Keratinocyte (primary cell): ENCODE results near the gene NEURL1. TPM values are rescaled to one million over a fixed set of nuclear protein-coding genes. Genes with fewer than 3 reads are reported as not detected.

ENCODE experiments used
- DNase-seq: peaks from one replicate; pipeline ENCODE4 v3.0.0-alpha.2; 2011; ENCODE audit warnings: low read depth, missing footprints, low spot score
- FAIRE-seq: peaks from 2 replicates; lab custom pipeline; 2011; peaks lifted over from hg19 to GRCh38; lab: Jason Lieb, UNC
- H2AFZ ChIP-seq: 2 replicates; pipeline ENCODE4 v1.6.0; 2012; ENCODE audit warnings: low read length, control low read depth, inconsistent platforms; ENCODE audit not compliant: control insufficient read depth
- H3K27ac ChIP-seq: 2 replicates; pipeline ENCODE4 v1.5.1; 2011; ENCODE audit warnings: low read length; ENCODE audit not compliant: control insufficient read depth, insufficient read depth
- H3K27me3 ChIP-seq: 3 replicates; pipeline ENCODE4 v1.6.0; 2011; ENCODE audit warnings: low read length; ENCODE audit not compliant: control insufficient read depth, insufficient read depth; ENCODE audit errors: extremely low read depth
- H3K36me3 ChIP-seq, 2 experiments: 2 replicates in 1 of 2; 3 replicates in 1 of 2; pipeline ENCODE4 v1.5.1; 2011; ENCODE audit warnings: low read length in 2 of 2, mild to moderate bottlenecking in 1 of 2; ENCODE audit not compliant: control insufficient read depth in 2 of 2, insufficient read depth in 2 of 2; ENCODE audit errors: extremely low read depth in 1 of 2
- H3K4me1 ChIP-seq: 3 replicates; pipeline ENCODE4 v1.5.1; 2011; ENCODE audit warnings: low read length; ENCODE audit not compliant: control insufficient read depth, insufficient read depth; ENCODE audit errors: extremely low read depth
- H3K4me2 ChIP-seq: 3 replicates; pipeline ENCODE4 v1.6.0; 2011; ENCODE audit warnings: low read depth, low read length; ENCODE audit not compliant: control insufficient read depth, insufficient read depth; ENCODE audit errors: extremely low read depth
- H3K4me3 ChIP-seq, 3 experiments: fragments of 200-600 bp in 1 of 3; sonication (generic) in 1 of 3; 2 replicates in 2 of 3; 3 replicates in 1 of 3; pipeline ENCODE4 v1.5.1; 2011 to 2016; ENCODE audit warnings: low read length in 3 of 3, mild to moderate bottlenecking in 3 of 3, control low read depth in 2 of 3, inconsistent platforms in 1 of 3, low read depth in 1 of 3, mixed read lengths in 1 of 3, mixed run types in 1 of 3, moderate library complexity in 1 of 3; ENCODE audit not compliant: control insufficient read depth in 2 of 3, insufficient read depth in 2 of 3; ENCODE audit errors: extremely low read depth in 1 of 3
- H3K79me2 ChIP-seq: 2 replicates; pipeline ENCODE4 v1.6.0; 2012; ENCODE audit warnings: low read length; ENCODE audit not compliant: control insufficient read depth, insufficient read depth
- H3K9ac ChIP-seq: 3 replicates; pipeline ENCODE4 v1.6.0; 2011; ENCODE audit warnings: low read length; ENCODE audit not compliant: control insufficient read depth, insufficient read depth; ENCODE audit errors: extremely low read depth
- H3K9me1 ChIP-seq: 3 replicates; pipeline ENCODE4 v1.6.0; 2011; ENCODE audit warnings: low read length; ENCODE audit not compliant: control insufficient read depth, insufficient read depth; ENCODE audit errors: extremely low read depth
- H3K9me3 ChIP-seq: 2 replicates; pipeline ENCODE4 v1.5.1; 2012; ENCODE audit warnings: low read depth, low read length; ENCODE audit not compliant: control insufficient read depth
- H4K20me1 ChIP-seq: 3 replicates; pipeline ENCODE4 v1.6.0; 2011; ENCODE audit warnings: low read length; ENCODE audit not compliant: control insufficient read depth, insufficient read depth; ENCODE audit errors: extremely low read depth
- CTCF ChIP-seq, 3 experiments: IDR thresholded peaks in 1 of 3; conservative IDR thresholded peaks in 1 of 3; optimal IDR thresholded peaks in 1 of 3; 2 replicates in 2 of 3; 3 replicates in 1 of 3; pipeline versions ENCODE3 to v1.5.1; 2011; ENCODE audit warnings: low read length in 3 of 3, mild to moderate bottlenecking in 3 of 3, moderate library complexity in 2 of 3, control low read depth in 1 of 3, inconsistent platforms in 1 of 3; ENCODE audit not compliant: insufficient read depth in 2 of 3; ENCODE audit errors: extremely low read depth in 1 of 3
- EZH2 ChIP-seq: IDR thresholded peaks from one replicate; pipeline ENCODE4 v1.6.1; 2012; ENCODE audit warnings: inconsistent platforms, mild to moderate bottlenecking, low read length, moderate library complexity
- dilution Hi-C: fragments of 300-500 bp; cut with MboI; formaldehyde crosslinking; loops from one replicate; pipeline ENCODE4 v1.7.0; 2020; ENCODE audit warnings: low sequenced_read_pairs; ENCODE audit not compliant: extremely low pct_ligation_motif_present
- polyA plus RNA-seq, 5 experiments: library from polyadenylated mRNA; depleted of rRNA in 3 of 5; stranded (reverse) in 3 of 5; stranded (forward) in 1 of 5; unstranded in 1 of 5; fragments of >200 nt; gene quantifications; 1 replicate in 1 of 5; 2 replicates in 3 of 5; 3 replicates in 1 of 5; pipeline versions ENCODE4 v1.2.1 to v1.2.3, GENCODE V29; 2011 to 2012; ENCODE audit warnings: missing spikeins in 2 of 5, low read depth in 1 of 5, low replicate concordance in 1 of 5

NEURL1 gene
- polyA plus RNA-seq, 1 donor (not counting 4 experiments of a cell fraction or from before 2014, with no cell fraction given), result 0.03 TPM

GRCh38 chr10:103510791-103511752 is 17.6 kb downstream of the NEURL1 start:
- no peaks in the 10 kb centered on the region for H3K4me1 ChIP-seq
- no peaks in the 10 kb centered on the region for H3K36me3 ChIP-seq
- H3K9me1 ChIP-seq, result no peaks in the 10 kb centered on the region
- H3K27ac ChIP-seq, result no peak overlapping the region
- DNase-seq (no peak), FAIRE-seq (no peak)
- no peak for TF ChIP-seq EZH2
- TF ChIP-seq CTCF (optimal IDR thresholded peaks at IDR 0.05 in 1 of 3, IDR thresholded peaks at IDR 0.05 in 1 of 3, conservative IDR thresholded peaks at IDR 0.05 in 1 of 3; ENCODE audit: extremely low read depth in 1 of 3, insufficient read depth in 2 of 3, low read length in 3 of 3), result no peak
- H2AFZ ChIP-seq, result no peak overlapping the region
- no peak overlapping the region for H3K4me3 ChIP-seq
- no peaks in the 10 kb centered on the region for H4K20me1 ChIP-seq
- H3K27me3 ChIP-seq, result peaks cover 11% of the 10 kb centered on the region
- no peaks in the 10 kb centered on the region for H3K79me2 ChIP-seq
- no peak overlapping the region for H3K4me2 ChIP-seq
- no peaks in the 10 kb centered on the region for H3K9me3 ChIP-seq
- H3K9ac ChIP-seq, result no peak overlapping the region
- dilution Hi-C loops, result no loop called here

DNA sequence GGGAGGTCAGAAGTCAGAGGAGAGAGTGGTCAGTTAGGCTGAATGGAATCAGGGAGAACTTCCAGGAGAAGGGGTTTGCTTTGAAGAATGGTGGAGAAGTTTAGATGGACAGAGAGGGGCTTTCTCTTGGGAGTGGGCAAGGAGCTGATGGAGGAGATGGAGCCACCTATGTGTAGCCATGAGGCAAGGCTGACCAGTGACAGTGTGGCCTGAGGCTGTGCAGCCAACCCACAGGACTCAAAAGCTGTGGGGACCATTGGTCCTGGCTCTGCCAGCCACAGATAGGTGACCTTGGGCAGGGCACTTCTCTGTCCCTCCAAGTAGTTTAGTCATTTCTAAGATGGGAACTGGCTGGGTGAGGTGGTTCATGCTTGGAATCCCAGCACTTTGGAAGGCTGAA is 18.7 kb downstream of the NEURL1 start:
- H2AFZ ChIP-seq, result no peak overlapping the region
- H3K36me3 ChIP-seq, result no peaks in the 10 kb centered on the region
- H3K9ac ChIP-seq, result no peak overlapping the region
- no peaks in the 10 kb centered on the region for H4K20me1 ChIP-seq
- H3K9me3 ChIP-seq, result no peaks in the 10 kb centered on the region
- TF ChIP-seq CTCF (optimal IDR thresholded peaks at IDR 0.05 in 1 of 3, IDR thresholded peaks at IDR 0.05 in 1 of 3, conservative IDR thresholded peaks at IDR 0.05 in 1 of 3; ENCODE audit: extremely low read depth in 1 of 3, insufficient read depth in 2 of 3, low read length in 3 of 3) (no peak), EZH2 (no peak)
- peaks cover 6% of the 10 kb centered on the region for H3K27me3 ChIP-seq
- H3K79me2 ChIP-seq, result no peaks in the 10 kb centered on the region
- dilution Hi-C loops, result no loop called here
- no peak overlapping the region for H3K4me2 ChIP-seq
- no peak overlapping the region for H3K27ac ChIP-seq
- no peak for DNase-seq
- FAIRE-seq, result no peak
- H3K9me1 ChIP-seq, result no peaks in the 10 kb centered on the region
- H3K4me3 ChIP-seq, result no peak overlapping the region
- no peaks in the 10 kb centered on the region for H3K4me1 ChIP-seq
